ENCODE measurements around the gene NEU3.
"Not testable (repeated sequence)": the region's sequence is repeated elsewhere in the genome, so short reads cannot be mapped to it uniquely, and the experiment has no call there.

The NEU3 gene

DNA sequence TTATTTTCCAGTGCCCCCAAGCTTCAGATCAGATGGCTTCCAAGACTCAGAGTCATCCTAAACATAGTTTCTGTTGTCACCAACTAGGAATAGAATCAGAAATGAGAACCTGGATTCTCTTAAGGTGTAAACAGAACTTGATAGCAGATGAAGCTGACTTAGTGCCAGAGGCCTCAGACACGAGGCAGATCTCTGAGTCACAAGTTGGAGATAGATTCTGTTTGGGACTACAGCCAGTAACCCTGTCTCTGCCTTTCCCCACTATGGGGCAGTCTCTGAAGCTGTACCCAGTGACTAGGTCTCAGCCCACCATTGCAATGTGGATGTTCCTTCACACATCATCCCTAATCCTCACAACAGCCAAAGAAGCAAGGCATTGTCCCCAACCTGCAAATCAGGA lies 25.4 kb downstream of the NEU3 start:
- ChIA-PET CTCF (interaction anchor here (1.4 kb wide), 1 partner anchor 8 kb away, joined by 5 read pairs; no protein-coding TSS in a partner anchor), POLR2A (interaction anchor here (0.6 kb wide), 1 partner anchor 54 kb away, joined by 3 read pairs; no protein-coding TSS in a partner anchor)
- TF ChIP-seq SP1 (IDR thresholded peaks at IDR 0.05) (no peak), FOXM1 (IDR thresholded peaks at IDR 0.05; ENCODE audit: borderline replicate concordance) (no peak), ARNT (IDR thresholded peaks at IDR 0.05) (no peak), BHLHE40 (IDR thresholded peaks at IDR 0.05; ENCODE audit: borderline replicate concordance) (no peak), NFRKB (IDR thresholded peaks at IDR 0.05) (no peak), TARDBP (IDR thresholded peaks at IDR 0.05) (no peak), FOXK2 (IDR thresholded peaks at IDR 0.05) (no peak), FOXA1 (IDR thresholded peaks at IDR 0.05) (no peak), ELF4 (IDR thresholded peaks at IDR 0.05) (no peak), L3MBTL2 (conservative IDR thresholded peaks at IDR 0.05) (no peak), HDGF (IDR thresholded peaks at IDR 0.05; ENCODE audit: borderline replicate concordance) (no peak), SUZ12 (IDR thresholded peaks at IDR 0.05) (no peak)
- TF ChIP-seq, protein P1, sequence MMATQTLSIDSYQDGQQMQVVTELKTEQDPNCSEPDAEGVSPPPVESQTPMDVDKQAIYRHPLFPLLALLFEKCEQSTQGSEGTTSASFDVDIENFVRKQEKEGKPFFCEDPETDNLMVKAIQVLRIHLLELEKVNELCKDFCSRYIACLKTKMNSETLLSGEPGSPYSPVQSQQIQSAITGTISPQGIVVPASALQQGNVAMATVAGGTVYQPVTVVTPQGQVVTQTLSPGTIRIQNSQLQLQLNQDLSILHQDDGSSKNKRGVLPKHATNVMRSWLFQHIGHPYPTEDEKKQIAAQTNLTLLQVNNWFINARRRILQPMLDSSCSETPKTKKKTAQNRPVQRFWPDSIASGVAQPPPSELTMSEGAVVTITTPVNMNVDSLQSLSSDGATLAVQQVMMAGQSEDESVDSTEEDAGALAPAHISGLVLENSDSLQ (IDR thresholded peaks at IDR 0.05), result no peak
- DNase-seq (ENCODE audit: extremely low spot score), result no peak

DNA sequence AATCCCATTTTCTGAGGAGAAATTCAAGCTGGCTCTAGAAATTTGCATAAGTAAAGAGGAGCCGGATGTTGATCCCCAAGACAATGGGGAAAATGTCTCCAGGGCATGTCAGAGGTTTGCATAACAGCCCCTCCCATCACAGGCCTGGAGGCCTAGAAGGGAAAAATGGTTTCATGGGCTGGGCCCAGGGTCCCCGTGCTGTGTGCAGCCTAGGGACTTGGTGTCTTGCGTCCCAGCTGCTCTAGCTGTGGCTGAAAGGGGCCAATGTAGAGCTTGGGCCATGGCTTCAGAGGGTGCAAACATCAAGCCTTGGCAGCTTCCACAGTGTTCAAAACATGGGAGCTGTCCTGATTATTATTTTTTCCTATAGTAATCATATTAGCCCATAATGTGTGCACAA lies 30.5 kb downstream of the NEU3 start:
- CTCF ChIA-PET; DNase-seq (ENCODE audit: extremely low spot score); POLR2A ChIA-PET: not testable (repeated sequence)

DNA sequence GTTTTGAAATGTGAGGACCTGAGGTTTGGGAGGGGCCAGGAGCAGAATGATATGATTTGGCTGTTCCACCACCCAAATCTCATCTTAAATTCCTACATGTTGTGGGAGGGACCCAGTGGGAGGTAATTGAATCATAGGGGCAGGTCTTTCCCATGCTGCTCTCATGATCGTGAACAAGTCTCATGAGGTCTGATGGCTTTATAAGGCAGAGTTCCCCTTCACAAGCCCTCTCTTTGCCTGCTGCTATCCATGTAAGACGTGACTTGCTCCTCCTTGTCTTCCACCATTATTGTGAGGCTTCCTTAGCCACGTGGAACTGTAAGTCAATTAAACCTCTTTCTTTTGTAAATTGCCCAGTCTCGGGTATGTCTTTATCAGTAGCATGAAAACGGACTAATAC lies 31.6 kb downstream of the NEU3 start:
- DNase-seq (ENCODE audit: extremely low spot score); POLR2A ChIA-PET: not testable (repeated sequence)
- CTCF ChIA-PET, result interaction anchor here (0.7 kb wide), 1 partner anchor 171 kb away, joined by 4 read pairs; no protein-coding TSS in a partner anchor

DNA sequence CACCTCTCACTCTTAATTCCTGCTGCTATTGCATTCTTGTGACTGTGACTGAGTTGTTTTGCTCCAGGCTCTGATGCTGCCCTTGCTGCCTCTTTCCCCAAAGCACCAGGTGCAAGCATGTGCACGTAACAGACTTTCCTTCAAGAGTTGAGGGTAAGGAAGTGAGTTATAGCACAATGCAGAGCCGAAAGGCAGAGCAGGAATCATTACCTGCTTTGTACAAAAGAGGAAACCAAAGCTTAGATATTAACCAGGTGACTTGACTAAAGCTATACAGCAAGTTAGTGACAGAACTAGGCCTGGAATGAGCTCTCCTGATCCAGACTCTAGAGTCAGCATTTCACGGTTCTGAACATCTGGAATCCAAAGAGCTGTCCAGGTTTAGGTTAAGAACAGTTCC lies 33.6 kb downstream of the NEU3 start:
- TF ChIP-seq ELF4 (IDR thresholded peaks at IDR 0.05) (no peak), NFRKB (IDR thresholded peaks at IDR 0.05) (no peak), BHLHE40 (IDR thresholded peaks at IDR 0.05; ENCODE audit: borderline replicate concordance) (no peak), FOXA1 (IDR thresholded peaks at IDR 0.05) (no peak), L3MBTL2 (conservative IDR thresholded peaks at IDR 0.05) (no peak), SP1 (IDR thresholded peaks at IDR 0.05) (no peak), FOXM1 (IDR thresholded peaks at IDR 0.05; ENCODE audit: borderline replicate concordance) (no peak), LEF1 (IDR thresholded peaks at IDR 0.05; ENCODE audit: borderline replicate concordance) (no peak), FOXK2 (IDR thresholded peaks at IDR 0.05) (no peak), HDGF (IDR thresholded peaks at IDR 0.05; ENCODE audit: borderline replicate concordance) (no peak), SUZ12 (IDR thresholded peaks at IDR 0.05) (no peak), TARDBP (IDR thresholded peaks at IDR 0.05) (no peak), CTBP1 (IDR thresholded peaks at IDR 0.05; ENCODE audit: borderline replicate concordance) (no peak), ZNF384 (IDR thresholded peaks at IDR 0.05) (no peak), ARNT (IDR thresholded peaks at IDR 0.05) (no peak)
- TF ChIP-seq, protein P1 (IDR thresholded peaks at IDR 0.05), result no peak
- DNase-seq (ENCODE audit: extremely low spot score), result no peak

DNA sequence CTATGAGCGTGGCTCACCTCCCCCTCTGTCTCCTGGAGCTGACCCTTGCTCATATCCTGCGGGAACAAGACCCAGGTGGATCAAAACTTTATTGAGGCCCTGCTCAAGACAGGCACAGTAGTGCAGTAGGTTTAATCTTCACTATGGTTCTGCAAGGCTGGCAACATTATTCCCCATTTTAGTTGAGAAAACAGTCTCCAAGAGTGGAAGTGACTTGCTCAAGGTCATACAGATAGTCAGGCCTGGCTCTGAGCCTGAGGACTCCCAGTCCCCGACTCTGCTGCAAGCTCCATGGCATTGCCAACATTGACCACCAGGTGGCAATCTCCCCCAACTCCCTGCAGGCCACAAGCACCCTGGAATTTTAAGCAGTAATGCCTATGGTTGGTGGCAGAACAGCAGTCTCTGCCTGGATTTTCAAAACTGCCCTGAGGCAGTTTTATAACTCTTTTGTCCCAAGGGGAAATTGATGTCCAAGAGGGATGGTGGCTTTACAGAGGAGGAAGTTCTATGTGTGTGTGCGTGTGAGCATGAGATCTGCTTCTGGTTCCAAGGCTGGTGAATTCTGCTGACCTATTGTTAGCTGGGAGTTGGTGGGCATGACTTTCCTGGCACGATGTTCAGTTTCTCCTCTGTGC lies 34.1 kb downstream of the NEU3 start:
- POLR2A ChIA-PET, result interaction anchor here (0.9 kb wide), 1 partner anchor 126 kb away, joined by 3 read pairs; no protein-coding TSS in a partner anchor

More for the DNA sequence above, 33.6 kb downstream of the NEU3 start:
- ChIA-PET CTCF (interaction anchor here (0.6 to 1.9 kb wide), 8 partner anchors 8 to 183 kb away, joined by 3 to 11 read pairs (median 4); no protein-coding TSS in a partner anchor), POLR2A (no interaction called here)

DNA sequence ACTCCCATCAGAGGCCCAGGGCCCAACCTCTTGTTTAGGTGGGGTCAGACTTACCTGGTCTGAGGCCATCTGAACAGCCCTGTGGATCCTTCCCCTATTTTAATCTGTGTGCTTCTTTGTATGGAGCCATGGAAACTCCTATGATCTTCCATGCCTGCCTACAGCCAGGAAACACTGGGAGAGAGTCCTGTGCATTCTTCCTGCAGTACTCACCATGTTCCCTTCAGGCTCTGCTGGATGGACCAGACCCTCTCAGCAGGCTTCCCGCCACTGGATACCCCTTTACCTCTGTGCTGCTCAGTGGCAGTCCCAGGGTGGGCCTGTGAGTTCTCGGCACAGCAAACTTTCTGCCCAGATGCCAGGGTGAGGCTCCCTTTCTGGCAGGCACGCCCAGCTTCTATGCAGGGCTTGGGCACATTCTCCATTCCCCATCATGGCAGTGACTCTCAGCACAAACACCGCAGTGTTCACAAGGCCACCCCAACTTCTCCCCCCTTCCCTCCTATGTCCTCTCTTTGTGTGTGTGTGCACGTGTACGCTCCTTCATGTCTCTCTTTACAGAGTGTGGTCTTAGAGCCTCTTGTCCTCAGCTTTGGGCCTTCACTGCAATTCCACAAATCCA lies 34.8 kb downstream of the NEU3 start:
- no peak for DNase-seq (ENCODE audit: extremely low spot score)
- ChIA-PET POLR2A (interaction anchor here (0.9 kb wide), 1 partner anchor 125 kb away, joined by 3 read pairs; no protein-coding TSS in a partner anchor), CTCF (interaction anchor here (0.8 to 1.9 kb wide), 7 partner anchors 8 to 181 kb away, joined by 3 to 11 read pairs (median 5); no protein-coding TSS in a partner anchor)
- TF ChIP-seq, protein P1 (IDR thresholded peaks at IDR 0.05), result no peak
- TF ChIP-seq FOXK2 (IDR thresholded peaks at IDR 0.05) (no peak), NFRKB (IDR thresholded peaks at IDR 0.05) (no peak), TARDBP (IDR thresholded peaks at IDR 0.05) (no peak), LEF1 (IDR thresholded peaks at IDR 0.05; ENCODE audit: borderline replicate concordance) (no peak), FOXM1 (IDR thresholded peaks at IDR 0.05; ENCODE audit: borderline replicate concordance) (no peak), SP1 (IDR thresholded peaks at IDR 0.05) (no peak), HDGF (IDR thresholded peaks at IDR 0.05; ENCODE audit: borderline replicate concordance) (no peak), BHLHE40 (IDR thresholded peaks at IDR 0.05; ENCODE audit: borderline replicate concordance) (no peak), ELF4 (IDR thresholded peaks at IDR 0.05) (no peak), L3MBTL2 (conservative IDR thresholded peaks at IDR 0.05) (no peak), SUZ12 (IDR thresholded peaks at IDR 0.05) (no peak), ZNF384 (IDR thresholded peaks at IDR 0.05) (no peak), CTBP1 (IDR thresholded peaks at IDR 0.05; ENCODE audit: borderline replicate concordance) (no peak), ARNT (IDR thresholded peaks at IDR 0.05) (no peak), FOXA1 (IDR thresholded peaks at IDR 0.05) (no peak)

More for the DNA sequence above, 34.1 kb downstream of the NEU3 start:
- CTCF ChIA-PET, result interaction anchor here (0.6 to 1.9 kb wide), 11 partner anchors 9 to 182 kb away, joined by 3 to 11 read pairs (median 4); no protein-coding TSS in a partner anchor
- DNase-seq (ENCODE audit: extremely low spot score), result peak; percentile 86
- TF ChIP-seq FOXA1 (IDR thresholded peaks at IDR 0.05) (no peak), NFRKB (IDR thresholded peaks at IDR 0.05) (no peak), ARNT (IDR thresholded peaks at IDR 0.05) (no peak), ZNF384 (IDR thresholded peaks at IDR 0.05) (no peak), LEF1 (IDR thresholded peaks at IDR 0.05; ENCODE audit: borderline replicate concordance) (no peak), L3MBTL2 (conservative IDR thresholded peaks at IDR 0.05) (no peak), TARDBP (IDR thresholded peaks at IDR 0.05) (no peak), SP1 (IDR thresholded peaks at IDR 0.05) (no peak), FOXM1 (IDR thresholded peaks at IDR 0.05; ENCODE audit: borderline replicate concordance) (no peak)

Data from HEK293T (cell line).